Right ventricle myocardium inferior (tissue), 1 donor: Measurements from ENCODE around the gene FGF1. TPM values are rescaled to one million over a fixed set of nuclear protein-coding genes. Genes with fewer than 3 reads are reported as not detected.

Source experiments
- ATAC-seq: fragments of 200-7000 bp; cut with Tn5 transposase; one replicate; pipeline ENCODE4 v1.9.1; 2020; ENCODE audit warnings: mild to moderate bottlenecking, moderate library complexity
- DNase-seq: peaks from one replicate; pipeline ENCODE4 v3.0.0; 2021; ENCODE audit errors: missing footprints
- intact Hi-C: fragments of 100-400 bp; cut with DNase I; formaldehyde crosslinking; loops from one replicate; pipeline ENCODE4 v1.11.0; 2022
- total RNA-seq: library from RNA; stranded (reverse); fragmentation: NEBNext Ultra II Directional; extraction: Animal tissue kit (Norgen Biotek cat#: 25700); gene quantifications from one replicate; pipeline ENCODE4 v1.2.1, GENCODE V29; 2021
- donor health status: DM: no; HTN: yes; CAD: no; lungs with severe emphysema.

FGF1 gene
- total RNA-seq, 1 donor from 2014 or later: 57.0 TPM

DNA sequence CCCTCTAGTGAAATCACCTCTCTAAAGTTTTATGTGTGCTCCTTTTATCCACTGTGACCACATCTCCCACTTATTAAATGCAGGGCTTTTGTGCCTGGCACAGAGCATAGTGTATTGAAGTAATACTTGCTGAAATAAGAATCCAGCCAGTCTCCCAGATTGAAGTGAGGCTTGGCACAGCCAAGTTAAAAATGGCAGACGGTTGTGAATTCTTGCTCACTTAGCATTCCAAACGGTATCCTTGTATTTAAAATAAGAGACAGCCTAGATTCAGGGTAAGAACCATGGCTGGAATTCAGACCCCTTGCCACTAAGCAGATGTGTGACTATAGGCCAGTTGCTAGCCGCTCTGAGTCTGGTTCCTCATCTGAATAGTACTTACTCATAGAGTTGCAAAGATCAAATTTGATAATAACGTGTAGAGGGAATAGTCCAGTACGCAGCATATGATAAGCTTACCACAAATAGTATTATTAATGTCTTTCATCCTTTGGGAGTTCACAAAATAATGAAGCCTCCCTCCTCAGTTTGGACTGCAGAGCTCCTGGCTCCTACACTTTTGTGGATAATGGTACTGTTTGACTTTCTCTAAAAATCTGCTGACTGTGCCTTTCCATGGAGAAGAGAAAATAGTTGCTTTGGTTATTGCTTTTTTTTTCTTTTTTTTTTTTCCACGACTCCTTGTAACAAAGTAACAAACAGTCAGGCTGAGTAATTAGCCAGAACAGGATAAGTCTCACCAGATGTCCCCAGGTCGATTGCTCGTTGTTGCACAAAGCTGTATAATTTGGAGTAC is 51.5 kb downstream of the FGF1 start:
- ATAC-seq (no peak), DNase-seq (no peak)
- intact Hi-C loops: no loop called here

DNA sequence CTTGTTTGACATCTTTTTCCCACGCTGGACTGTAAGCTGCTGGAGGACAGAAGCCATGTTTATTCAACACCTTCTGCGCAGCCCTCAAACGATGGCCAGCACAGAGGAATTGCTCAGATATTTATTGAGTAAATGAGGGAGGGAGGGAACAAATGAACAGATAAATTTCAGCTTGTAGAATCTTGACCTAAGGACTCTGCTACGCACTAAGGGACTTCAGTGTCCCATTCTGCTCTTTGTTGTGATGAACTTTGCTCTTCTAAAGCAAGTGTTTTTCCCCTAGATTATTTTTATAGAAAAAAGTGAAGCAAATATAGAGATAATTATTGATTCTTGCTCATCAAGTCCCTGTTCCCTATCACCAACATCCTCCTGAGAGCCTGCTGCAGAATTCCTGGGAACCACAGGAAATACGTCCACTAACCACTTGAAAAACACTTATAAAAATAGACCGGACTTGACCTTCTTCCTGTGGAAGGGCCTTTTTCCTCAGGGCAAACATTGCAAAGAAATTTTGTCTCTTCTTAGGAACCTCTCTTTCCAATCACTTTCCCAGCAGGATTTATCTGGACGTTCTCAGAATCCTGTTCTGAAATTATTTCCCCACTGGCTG is 54.9 kb downstream of the FGF1 start:
- DNase-seq (no peak), ATAC-seq (peak; percentile 25)
- intact Hi-C loops: no loop called here

DNA sequence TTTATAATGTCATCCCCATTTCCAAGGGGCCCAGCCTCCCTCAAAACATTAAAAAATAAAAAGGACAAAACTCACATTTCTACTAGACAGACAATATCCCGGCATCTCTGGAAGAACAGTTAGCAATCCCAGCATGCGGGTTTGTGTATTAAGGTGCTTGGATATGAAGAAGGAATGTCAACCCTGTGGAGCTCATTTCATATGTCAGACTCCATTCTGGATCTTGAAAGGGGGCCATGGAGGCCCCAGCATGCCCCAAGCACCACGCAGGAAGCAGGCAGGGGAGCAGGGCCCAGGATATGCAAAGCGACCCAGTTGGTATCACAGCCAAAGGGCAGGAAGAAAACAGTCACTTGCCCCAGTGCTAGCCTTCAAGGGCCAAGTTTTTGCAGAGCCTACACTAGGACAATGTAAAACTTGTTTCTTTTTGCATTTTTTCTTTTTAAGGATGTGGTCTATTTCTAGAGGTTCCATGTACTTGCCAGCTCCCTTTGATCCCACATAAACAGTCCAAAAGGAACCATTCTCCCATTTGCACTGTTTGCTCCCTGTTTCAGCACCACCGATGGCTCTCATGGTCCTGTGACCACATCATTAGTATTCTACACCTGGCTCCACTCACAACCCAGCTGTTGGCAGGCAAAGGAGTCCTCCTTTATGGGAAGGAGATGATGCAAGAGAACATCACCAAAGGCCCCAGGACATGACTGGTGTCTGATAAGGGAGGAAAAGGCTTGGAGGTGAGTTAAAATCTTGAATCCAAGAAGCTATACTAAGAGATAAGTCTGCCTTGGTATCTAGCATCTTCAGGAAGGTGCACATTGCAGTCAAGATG is 58.3 kb downstream of the FGF1 start:
- DNase-seq (no peak), ATAC-seq (no peak)
- intact Hi-C loops: no loop called here

DNA sequence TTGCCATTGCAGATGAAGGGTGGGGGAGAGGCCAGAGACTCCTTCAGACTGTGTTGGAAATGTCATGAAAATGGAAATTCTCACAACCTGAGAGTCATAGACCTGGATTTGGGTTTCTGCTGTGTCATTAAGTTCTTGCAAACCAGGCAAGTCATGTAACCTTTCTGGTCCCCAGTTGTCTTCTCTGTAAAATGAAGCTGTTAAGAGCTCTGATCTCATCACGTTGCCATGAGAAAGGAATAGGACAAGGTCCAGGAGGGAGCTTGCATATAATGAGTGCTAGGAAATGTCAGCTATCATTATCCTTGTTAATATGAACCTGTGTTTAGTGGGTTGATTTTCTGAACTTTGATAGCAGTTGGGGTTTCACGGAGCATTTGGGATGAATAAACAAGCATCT is 59.1 kb downstream of the FGF1 start:
- ATAC-seq (no peak), DNase-seq (no peak)
- intact Hi-C loops: no loop called here

GRCh38 chr5:142626099-142626498 is 59.8 kb downstream of the FGF1 start:
- no peak for DNase-seq
- no peak for ATAC-seq
- intact Hi-C loops: no loop called here

DNA sequence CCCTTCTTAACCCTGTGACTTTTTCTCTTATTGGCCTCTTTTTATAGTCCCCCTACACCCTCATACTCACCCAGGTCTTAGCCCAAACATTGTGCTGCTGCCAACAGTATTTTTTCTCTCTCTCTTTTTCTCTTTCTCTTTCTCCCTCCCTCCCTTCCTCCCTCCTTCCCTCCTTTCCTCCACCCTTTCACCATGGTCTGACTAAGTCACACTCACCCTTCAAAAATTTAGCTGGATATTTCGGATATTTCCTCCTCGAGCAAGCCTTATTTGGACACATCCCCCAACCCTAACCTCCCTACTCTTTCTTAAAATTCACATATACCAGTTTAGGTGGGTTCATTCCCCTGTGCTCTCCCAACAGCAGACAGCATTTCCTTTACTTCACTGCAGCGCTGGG is 64.7 kb downstream of the FGF1 start:
- ATAC-seq: no peak
- intact Hi-C loops: no loop called here
- DNase-seq: no peak

DNA sequence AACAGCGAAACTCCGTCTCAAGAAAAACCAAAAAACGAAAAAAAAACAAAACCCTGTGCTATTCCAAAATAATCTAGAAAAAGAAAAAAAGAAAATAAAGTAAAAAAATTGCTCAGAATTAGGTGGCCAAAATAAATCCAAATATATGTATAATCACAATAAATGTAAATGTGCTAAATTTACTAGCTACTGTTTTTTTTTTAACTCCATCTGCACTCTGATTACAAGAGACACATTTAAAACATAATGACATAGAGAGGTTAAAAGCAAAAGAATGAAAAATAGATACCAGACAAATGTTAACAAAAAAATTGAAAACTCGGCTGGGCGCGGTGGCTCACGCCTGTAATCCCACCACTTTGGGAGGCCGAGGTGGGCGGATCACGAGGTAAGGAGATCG is 66.1 kb downstream of the FGF1 start:
- ATAC-seq (no peak), DNase-seq (no peak)
- intact Hi-C loops: loop anchor here (10.0 kb wide), 1 partner anchor 265 kb away; no protein-coding TSS in a partner anchor

- ATAC-seq: no peak
- intact Hi-C loops: loop anchor here (10.0 kb wide), 1 partner anchor 267 kb away; no protein-coding TSS in a partner anchor
Observed at GRCh38 chr5:142618130-142618523, 67.8 kb downstream of the FGF1 start.

GRCh38 chr5:142617416-142618129 is 68.3 kb downstream of the FGF1 start:
- intact Hi-C loops: loop anchor here (10.0 kb wide), 1 partner anchor 267 kb away; no protein-coding TSS in a partner anchor
- ATAC-seq (no peak), DNase-seq (no peak)

More at GRCh38 chr5:142618130-142618523, 67.8 kb downstream of the FGF1 start:
- DNase-seq: no peak

- intact Hi-C loops: loop anchor here (10.0 kb wide), 1 partner anchor 269 kb away; no protein-coding TSS in a partner anchor
- no peak for ATAC-seq
Observed at GRCh38 chr5:142615948-142616347, 69.9 kb downstream of the FGF1 start.

GRCh38 chr5:142614054-142614453 is 71.8 kb downstream of the FGF1 start:
- intact Hi-C loops: loop anchor here (5.0 to 10.0 kb wide), 2 partner anchors 271 to 462 kb away; no protein-coding TSS in a partner anchor
- no peak for ATAC-seq

More at GRCh38 chr5:142615948-142616347, 69.9 kb downstream of the FGF1 start:
- no peak for DNase-seq

GRCh38 chr5:142613271-142613671 is 72.6 kb downstream of the FGF1 start:
- DNase-seq (no peak), ATAC-seq (no peak)
- intact Hi-C loops: loop anchor here (5.0 to 10.0 kb wide), 2 partner anchors 272 to 461 kb away; no protein-coding TSS in a partner anchor

More at GRCh38 chr5:142614054-142614453, 71.8 kb downstream of the FGF1 start:
- no peak for DNase-seq

GRCh38 chr5:142612494-142613270 is 73.2 kb downstream of the FGF1 start:
- intact Hi-C loops: loop anchor here (5.0 to 10.0 kb wide), 2 partner anchors 272 to 460 kb away; no protein-coding TSS in a partner anchor
- ATAC-seq: no peak

DNA sequence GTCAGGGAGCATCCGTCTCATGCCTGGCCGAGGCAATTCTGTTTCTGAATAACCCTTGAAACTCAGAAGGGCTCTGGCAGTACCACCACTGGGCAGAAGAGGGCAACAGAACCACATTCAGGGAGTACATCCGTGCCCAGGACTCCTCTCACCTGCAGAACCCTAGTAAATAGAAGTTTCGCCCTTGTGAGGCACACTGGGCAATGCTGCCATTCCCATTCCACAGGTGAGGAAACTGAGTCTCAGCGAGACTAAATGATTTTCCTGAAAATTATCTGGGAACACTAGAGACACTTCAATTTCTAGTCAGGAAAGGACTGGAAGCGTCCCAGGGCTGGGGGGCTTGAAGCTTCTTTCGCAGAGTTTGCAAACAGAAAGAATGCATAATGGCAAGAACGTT is 74.7 kb downstream of the FGF1 start:
- intact Hi-C loops: loop anchor here (1.0 to 10.0 kb wide), 4 partner anchors 44 to 459 kb away; no protein-coding TSS in a partner anchor
- DNase-seq: no peak

More at GRCh38 chr5:142612494-142613270, 73.2 kb downstream of the FGF1 start:
- no peak for DNase-seq

GRCh38 chr5:142610176-142611001 is 75.5 kb downstream of the FGF1 start:
- intact Hi-C loops: loop anchor here (1.0 to 10.0 kb wide), 4 partner anchors 44 to 458 kb away; no protein-coding TSS in a partner anchor
- no peak for DNase-seq
- no peak for ATAC-seq

More for the DNA sequence above, 74.7 kb downstream of the FGF1 start:
- ATAC-seq: peak; percentile 87

DNA sequence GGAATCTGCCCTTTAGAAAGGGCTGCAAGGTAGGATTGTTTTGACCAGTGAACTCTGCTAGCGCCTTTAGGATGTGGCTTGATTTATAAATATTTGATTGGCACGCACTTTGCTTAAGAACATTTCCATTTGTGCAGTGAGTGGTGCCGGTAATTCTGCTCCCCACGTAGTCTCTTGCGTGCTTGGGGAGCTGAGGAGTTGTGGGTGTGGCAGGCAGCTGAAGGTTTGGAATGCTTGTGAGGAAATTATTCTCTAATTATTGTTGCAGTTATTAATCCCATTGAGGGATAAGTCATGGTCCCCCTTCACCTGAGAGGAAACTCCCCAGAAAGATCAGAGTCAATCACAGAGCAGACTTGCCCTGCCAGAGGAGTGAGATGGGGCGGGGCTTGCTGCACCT is 76.7 kb downstream of the FGF1 start:
- no peak for ATAC-seq
- intact Hi-C loops: no loop called here
- no peak for DNase-seq

DNA sequence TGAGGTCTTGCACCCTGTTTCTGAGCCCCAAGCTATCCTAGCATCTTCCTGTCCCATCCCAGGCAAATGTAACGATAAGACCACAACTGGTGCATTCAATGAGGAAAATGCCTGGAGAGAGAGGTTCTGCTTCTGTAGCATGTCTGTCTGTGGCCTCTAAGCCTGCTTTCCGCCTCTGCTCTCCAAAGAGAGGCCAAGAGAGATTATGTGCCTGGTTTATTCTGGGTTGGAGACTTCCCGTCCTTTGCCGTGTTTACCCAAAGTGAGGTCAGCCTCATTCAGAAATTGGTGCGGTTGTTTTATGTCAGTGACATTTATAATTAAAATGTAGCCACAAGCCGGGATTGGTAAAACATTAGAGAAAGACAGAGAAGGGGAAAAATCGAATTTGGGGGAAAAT is 77.8 kb downstream of the FGF1 start:
- no peak for DNase-seq
- intact Hi-C loops: no loop called here
- no peak for ATAC-seq
